ENCODE data around the gene TAX1BP1. TPM values are rescaled to one million over a fixed set of nuclear protein-coding genes. Genes with fewer than 3 reads are reported as not detected.

The TAX1BP1 gene
- total and polyA plus RNA-seq, 2 of the 13 experiments (the other 11 are each of a cell fraction or from before 2014, with no cell fraction given): 95.2 to 98.9 TPM

DNA sequence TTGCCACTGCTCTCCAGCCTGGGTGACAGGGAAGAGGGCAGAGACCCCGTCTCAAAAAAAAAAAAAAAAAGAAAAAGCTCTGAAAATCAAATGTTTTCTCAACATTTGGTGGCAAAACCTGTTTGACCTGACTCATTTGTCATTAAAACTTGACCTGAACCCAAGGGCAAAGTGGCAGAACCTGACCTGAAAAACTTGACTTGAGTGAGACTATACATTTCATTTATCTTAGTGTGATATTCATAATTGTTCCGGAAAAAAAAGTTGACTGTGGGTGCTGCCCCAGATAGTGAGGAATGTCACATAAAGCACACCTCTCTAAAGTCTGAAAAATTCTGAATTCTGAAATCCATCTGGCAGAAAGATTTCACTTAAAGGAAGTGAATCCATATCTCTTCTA, 2.3 kb upstream of the TAX1BP1 start:
- no peaks in the 10 kb centered on the region for H3K9me3 ChIP-seq (ENCODE audit: low read length)
- H3K27ac ChIP-seq (ENCODE audit: extremely low read length, insufficient read depth, low read length): peak overlapping the region; percentile 9
- WGBS (ENCODE audit: low lambda C conversion rate): 63% methylated on average over 2 of the region's 2 CpGs
- H3K36me3 ChIP-seq (replicated peaks in 1 of 2; ENCODE audit: control insufficient read depth in 1 of 2, insufficient read depth in 2 of 2, low read length in 2 of 2): no peaks in the 10 kb centered on the region
- intact Hi-C loops (cut with micrococcal nuclease; ENCODE audit: unreplicated experiment): no loop called here
- in situ Hi-C loops (cut with HindIII; ENCODE audit: extremely low pct_ligation_motif_present, low pct_unique_long_range_greater_than_20kb): no loop called here
- BruUV-seq (replicated peaks): no TSS peak
- no peak overlapping the region for H3K9ac ChIP-seq (ENCODE audit: insufficient read depth, low read depth, low read length)
- H4K20me1 ChIP-seq (ENCODE audit: insufficient read depth, low read length): no peaks in the 10 kb centered on the region
- H3K79me2 ChIP-seq (ENCODE audit: insufficient read depth, low read length): peaks cover 15% of the 10 kb centered on the region
- no peaks in the 10 kb centered on the region; a peak in 1 of 5 replicates for H3K27me3 ChIP-seq (ENCODE audit: control insufficient read depth in 1 of 2, insufficient read depth in 2 of 2, low read length in 2 of 2)
- peaks cover 59% of the 10 kb centered on the region for H3K4me1 ChIP-seq (ENCODE audit: insufficient read depth, low read length)
- ChIA-PET CTCF (ENCODE audit: low intra/inter-chr PET ratio, low total read pairs) (no interaction called here), POLR2A (interaction anchor here (1.4 to 3.9 kb wide), 2 partner anchors 22 to 75 kb away, joined by 4 to 20 read pairs; partner anchors contain the start of gene HIBADH)
- no peak for TF ChIP-seq ZBTB3 (CRISPR knock-in tag; IDR thresholded peaks at IDR 0.05; ENCODE audit: borderline replicate concordance, low read depth)
- TF ChIP-seq CBFB (CRISPR knock-in tag; IDR thresholded peaks at IDR 0.05): no peak
- TF ChIP-seq ZNF207 (IDR thresholded peaks at IDR 0.05; ENCODE audit: borderline replicate concordance): no peak
- no peak for TF ChIP-seq ZNF230 (CRISPR knock-in tag; IDR thresholded peaks at IDR 0.05)
- no peak for TF ChIP-seq NFYC (CRISPR knock-in tag; IDR thresholded peaks at IDR 0.05)
- TF ChIP-seq, protein P1, sequence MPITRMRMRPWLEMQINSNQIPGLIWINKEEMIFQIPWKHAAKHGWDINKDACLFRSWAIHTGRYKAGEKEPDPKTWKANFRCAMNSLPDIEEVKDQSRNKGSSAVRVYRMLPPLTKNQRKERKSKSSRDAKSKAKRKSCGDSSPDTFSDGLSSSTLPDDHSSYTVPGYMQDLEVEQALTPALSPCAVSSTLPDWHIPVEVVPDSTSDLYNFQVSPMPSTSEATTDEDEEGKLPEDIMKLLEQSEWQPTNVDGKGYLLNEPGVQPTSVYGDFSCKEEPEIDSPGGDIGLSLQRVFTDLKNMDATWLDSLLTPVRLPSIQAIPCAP (CRISPR knock-in tag; IDR thresholded peaks at IDR 0.05; ENCODE audit: low read depth): no peak
- no peak for TF ChIP-seq MEIS1 (CRISPR knock-in tag; IDR thresholded peaks at IDR 0.05; ENCODE audit: borderline replicate concordance)
- TF ChIP-seq HINFP (CRISPR knock-in tag; IDR thresholded peaks at IDR 0.05; ENCODE audit: low read depth): no peak
- TF ChIP-seq DNMT1 (CRISPR knock-in tag; IDR thresholded peaks at IDR 0.05): no peak
- H3K4me3 ChIP-seq (replicated peaks in 1 of 3; ENCODE audit: insufficient read depth in 1 of 3, low read depth in 2 of 3, low read length in 3 of 3): no peak overlapping the region
- DNase-seq (ENCODE audit: low spot score) (no peak), FAIRE-seq (no peak), ATAC-seq (no peak)
- H3K4me2 ChIP-seq (ENCODE audit: low read depth, low read length): 0 out of 2 replicates have a peak overlapping the region, but pooled peaks have one; percentile 81
- H2AFZ ChIP-seq (ENCODE audit: low read length): no peak overlapping the region
